ENCODE results near the gene PPARD. TPM values are rescaled to one million over a fixed set of nuclear protein-coding genes. Genes with fewer than 3 reads are reported as not detected.

PPARD gene
- total and polyA plus RNA-seq, 12 donors = 6.0 to 39.8 (median 21.6) TPM

GRCh38 chr6:35465646-35466045 lies 123.3 kb downstream of the PPARD start:
- Histone ChIP-seq H3K36me3 (replicated peaks in 1 of 2) (peaks cover 0 to 10% of the 10 kb centered on the region in 2 donors), H3K27me3 (no peaks in the 10 kb centered on the region), H3K4me3 (no peak overlapping the region), H3K4me1 (replicated peaks in 1 of 2) (peaks cover 12 to 23% of the 10 kb centered on the region in 2 donors), H3K9me3 (replicated peaks in 1 of 3) (no peaks in the 10 kb centered on the region), H3K27ac (no peak overlapping the region)
- intact Hi-C loops (cut with DNase I) = no loop called here
- DNase-seq = no peak
- TF ChIP-seq, protein P1, sequence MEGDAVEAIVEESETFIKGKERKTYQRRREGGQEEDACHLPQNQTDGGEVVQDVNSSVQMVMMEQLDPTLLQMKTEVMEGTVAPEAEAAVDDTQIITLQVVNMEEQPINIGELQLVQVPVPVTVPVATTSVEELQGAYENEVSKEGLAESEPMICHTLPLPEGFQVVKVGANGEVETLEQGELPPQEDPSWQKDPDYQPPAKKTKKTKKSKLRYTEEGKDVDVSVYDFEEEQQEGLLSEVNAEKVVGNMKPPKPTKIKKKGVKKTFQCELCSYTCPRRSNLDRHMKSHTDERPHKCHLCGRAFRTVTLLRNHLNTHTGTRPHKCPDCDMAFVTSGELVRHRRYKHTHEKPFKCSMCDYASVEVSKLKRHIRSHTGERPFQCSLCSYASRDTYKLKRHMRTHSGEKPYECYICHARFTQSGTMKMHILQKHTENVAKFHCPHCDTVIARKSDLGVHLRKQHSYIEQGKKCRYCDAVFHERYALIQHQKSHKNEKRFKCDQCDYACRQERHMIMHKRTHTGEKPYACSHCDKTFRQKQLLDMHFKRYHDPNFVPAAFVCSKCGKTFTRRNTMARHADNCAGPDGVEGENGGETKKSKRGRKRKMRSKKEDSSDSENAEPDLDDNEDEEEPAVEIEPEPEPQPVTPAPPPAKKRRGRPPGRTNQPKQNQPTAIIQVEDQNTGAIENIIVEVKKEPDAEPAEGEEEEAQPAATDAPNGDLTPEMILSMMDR (IDR thresholded peaks at IDR 0.05) = no peak
- no peak for TF ChIP-seq POLR2A (IDR thresholded peaks at IDR 0.05)
- 90 to 100% (median 98%) methylated on average over 1 of the region's 1 CpG for WGBS, 4 donors

GRCh38 chr6:35468181-35468979 lies 126.0 kb downstream of the PPARD start, which contains the start of gene RPL10A:
Gene RPL10A (plus strand): TSS chr6:35468401. CDS start chr6:35468435, 34 bp downstream.
- no peaks in the 10 kb centered on the region for H3K9me3 ChIP-seq (replicated peaks in 1 of 3)
- no peaks in the 10 kb centered on the region for H3K27me3 ChIP-seq
- WGBS, 4 donors = 0 to 3% (median 1%) methylated on average over 12 to 86 of the region's 86 CpGs
- H3K36me3 ChIP-seq (replicated peaks in 1 of 2) = peaks cover 0 to 25% of the 10 kb centered on the region in 2 donors
- peak within 1 kb of the TSS; percentile 26 to 77 (median 70) for H3K4me3 ChIP-seq
- DNase-seq = peak; percentile 96 to 99 (median 97)
- intact Hi-C loops (cut with DNase I) = no loop called here
- H3K4me1 ChIP-seq (replicated peaks in 1 of 2) = peaks cover 12 to 50% of the 10 kb centered on the region in 2 donors
- TF ChIP-seq, protein P1 (IDR thresholded peaks at IDR 0.05) = peak; percentile 83 to 97 (median 88)
- peak; percentile 82 to 89 for TF ChIP-seq POLR2A (IDR thresholded peaks at IDR 0.05)
- peak within 1 kb of the TSS; percentile 45 to 93 (median 88) for H3K27ac ChIP-seq

- 6 to 16% (median 9%) methylated on average over 29 to 37 of the region's 37 CpGs for WGBS, 4 donors
- no peaks in the 10 kb centered on the region for H3K9me3 ChIP-seq (replicated peaks in 1 of 3)
- peak in 1 of 7 donors; percentile 39 for DNase-seq
- intact Hi-C loops (cut with DNase I) = no loop called here
- TF ChIP-seq, protein P1 (IDR thresholded peaks at IDR 0.05) = no peak
- no peak for TF ChIP-seq POLR2A (IDR thresholded peaks at IDR 0.05)
- H3K27ac ChIP-seq = peak overlapping the region in 4 of 5 donors; percentile 85 to 93 (median 88)
- H3K4me3 ChIP-seq = peak overlapping the region in 3 of 4 donors; percentile 64 to 77 (median 75)
- peaks cover 0 to 25% of the 10 kb centered on the region in 2 donors for H3K36me3 ChIP-seq (replicated peaks in 1 of 2)
- no peaks in the 10 kb centered on the region for H3K27me3 ChIP-seq
- peaks cover 12 to 50% of the 10 kb centered on the region in 2 donors for H3K4me1 ChIP-seq (replicated peaks in 1 of 2)
Measured at GRCh38 chr6:35468980-35469750, 126.8 kb downstream of the PPARD start.

Data from adrenal gland (tissue), 12 donors.